Panc1 (cell line): Measurements from ENCODE around the gene SERPINA4.

Source experiments
- POLR2AphosphoS5 ChIP-seq: IDR thresholded peaks from 2 replicates; pipeline ENCODE4 v1.6.1; 2012; ENCODE audit warnings: mild to moderate bottlenecking, low read depth, low read length, moderate library complexity
- SIN3A ChIP-seq: IDR thresholded peaks from 2 replicates; pipeline ENCODE4 v1.6.1; 2012; ENCODE audit warnings: low read depth, mild to moderate bottlenecking, low read length, moderate library complexity, borderline replicate concordance; ENCODE audit not compliant: insufficient read depth
- TF ChIP-seq, protein P1 (sequence below): fragments of 450-650 bp; IDR thresholded peaks from 2 replicates; pipeline ENCODE4 v1.5.1; 2017; ENCODE audit warnings: mild to moderate bottlenecking
- TF ChIP-seq, protein P2 (sequence below), 2 experiments: IDR thresholded peaks; 2 replicates each; pipeline ENCODE4 v1.6.1; 2011 to 2012; ENCODE audit warnings: low read depth in 2 of 2, control low read depth in 1 of 2, low read length in 1 of 2, mild to moderate bottlenecking in 1 of 2, moderate library complexity in 1 of 2; ENCODE audit not compliant: insufficient read depth in 1 of 2

DNA sequence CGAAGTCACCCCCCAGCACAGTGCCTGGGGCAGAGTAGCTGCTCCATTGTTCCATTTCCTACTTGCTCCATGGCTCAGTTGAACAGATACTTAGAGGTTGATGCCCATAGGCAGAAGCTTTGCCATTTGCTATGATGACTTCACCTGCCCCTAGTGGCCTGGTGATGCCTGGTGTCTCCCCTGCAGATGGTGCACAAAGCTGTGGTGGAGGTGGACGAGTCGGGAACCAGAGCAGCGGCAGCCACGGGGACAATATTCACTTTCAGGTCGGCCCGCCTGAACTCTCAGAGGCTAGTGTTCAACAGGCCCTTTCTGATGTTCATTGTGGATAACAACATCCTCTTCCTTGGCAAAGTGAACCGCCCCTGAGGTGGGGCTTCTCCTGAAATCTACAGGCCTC, 30.6 kb downstream of the SERPINA4 start:
- TF ChIP-seq POLR2AphosphoS5 = no peak
- TF ChIP-seq, protein P1, sequence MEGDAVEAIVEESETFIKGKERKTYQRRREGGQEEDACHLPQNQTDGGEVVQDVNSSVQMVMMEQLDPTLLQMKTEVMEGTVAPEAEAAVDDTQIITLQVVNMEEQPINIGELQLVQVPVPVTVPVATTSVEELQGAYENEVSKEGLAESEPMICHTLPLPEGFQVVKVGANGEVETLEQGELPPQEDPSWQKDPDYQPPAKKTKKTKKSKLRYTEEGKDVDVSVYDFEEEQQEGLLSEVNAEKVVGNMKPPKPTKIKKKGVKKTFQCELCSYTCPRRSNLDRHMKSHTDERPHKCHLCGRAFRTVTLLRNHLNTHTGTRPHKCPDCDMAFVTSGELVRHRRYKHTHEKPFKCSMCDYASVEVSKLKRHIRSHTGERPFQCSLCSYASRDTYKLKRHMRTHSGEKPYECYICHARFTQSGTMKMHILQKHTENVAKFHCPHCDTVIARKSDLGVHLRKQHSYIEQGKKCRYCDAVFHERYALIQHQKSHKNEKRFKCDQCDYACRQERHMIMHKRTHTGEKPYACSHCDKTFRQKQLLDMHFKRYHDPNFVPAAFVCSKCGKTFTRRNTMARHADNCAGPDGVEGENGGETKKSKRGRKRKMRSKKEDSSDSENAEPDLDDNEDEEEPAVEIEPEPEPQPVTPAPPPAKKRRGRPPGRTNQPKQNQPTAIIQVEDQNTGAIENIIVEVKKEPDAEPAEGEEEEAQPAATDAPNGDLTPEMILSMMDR = no peak
- TF ChIP-seq, protein P2, sequence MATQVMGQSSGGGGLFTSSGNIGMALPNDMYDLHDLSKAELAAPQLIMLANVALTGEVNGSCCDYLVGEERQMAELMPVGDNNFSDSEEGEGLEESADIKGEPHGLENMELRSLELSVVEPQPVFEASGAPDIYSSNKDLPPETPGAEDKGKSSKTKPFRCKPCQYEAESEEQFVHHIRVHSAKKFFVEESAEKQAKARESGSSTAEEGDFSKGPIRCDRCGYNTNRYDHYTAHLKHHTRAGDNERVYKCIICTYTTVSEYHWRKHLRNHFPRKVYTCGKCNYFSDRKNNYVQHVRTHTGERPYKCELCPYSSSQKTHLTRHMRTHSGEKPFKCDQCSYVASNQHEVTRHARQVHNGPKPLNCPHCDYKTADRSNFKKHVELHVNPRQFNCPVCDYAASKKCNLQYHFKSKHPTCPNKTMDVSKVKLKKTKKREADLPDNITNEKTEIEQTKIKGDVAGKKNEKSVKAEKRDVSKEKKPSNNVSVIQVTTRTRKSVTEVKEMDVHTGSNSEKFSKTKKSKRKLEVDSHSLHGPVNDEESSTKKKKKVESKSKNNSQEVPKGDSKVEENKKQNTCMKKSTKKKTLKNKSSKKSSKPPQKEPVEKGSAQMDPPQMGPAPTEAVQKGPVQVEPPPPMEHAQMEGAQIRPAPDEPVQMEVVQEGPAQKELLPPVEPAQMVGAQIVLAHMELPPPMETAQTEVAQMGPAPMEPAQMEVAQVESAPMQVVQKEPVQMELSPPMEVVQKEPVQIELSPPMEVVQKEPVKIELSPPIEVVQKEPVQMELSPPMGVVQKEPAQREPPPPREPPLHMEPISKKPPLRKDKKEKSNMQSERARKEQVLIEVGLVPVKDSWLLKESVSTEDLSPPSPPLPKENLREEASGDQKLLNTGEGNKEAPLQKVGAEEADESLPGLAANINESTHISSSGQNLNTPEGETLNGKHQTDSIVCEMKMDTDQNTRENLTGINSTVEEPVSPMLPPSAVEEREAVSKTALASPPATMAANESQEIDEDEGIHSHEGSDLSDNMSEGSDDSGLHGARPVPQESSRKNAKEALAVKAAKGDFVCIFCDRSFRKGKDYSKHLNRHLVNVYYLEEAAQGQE (IDR thresholded peaks at IDR 0.05; ENCODE audit: insufficient read depth in 1 of 2, low read depth in 2 of 2, low read length in 1 of 2) = no peak
- no peak for TF ChIP-seq SIN3A
